Ammon's horn (tissue), 1 donor: Measurements from ENCODE around the gene FAM3A.

ENCODE experiments used
- DNase-seq: peaks from one replicate; pipeline ENCODE4 v3.0.0-alpha.2; 2016; ENCODE audit warnings: low spot score

Gene FAM3A

DNA sequence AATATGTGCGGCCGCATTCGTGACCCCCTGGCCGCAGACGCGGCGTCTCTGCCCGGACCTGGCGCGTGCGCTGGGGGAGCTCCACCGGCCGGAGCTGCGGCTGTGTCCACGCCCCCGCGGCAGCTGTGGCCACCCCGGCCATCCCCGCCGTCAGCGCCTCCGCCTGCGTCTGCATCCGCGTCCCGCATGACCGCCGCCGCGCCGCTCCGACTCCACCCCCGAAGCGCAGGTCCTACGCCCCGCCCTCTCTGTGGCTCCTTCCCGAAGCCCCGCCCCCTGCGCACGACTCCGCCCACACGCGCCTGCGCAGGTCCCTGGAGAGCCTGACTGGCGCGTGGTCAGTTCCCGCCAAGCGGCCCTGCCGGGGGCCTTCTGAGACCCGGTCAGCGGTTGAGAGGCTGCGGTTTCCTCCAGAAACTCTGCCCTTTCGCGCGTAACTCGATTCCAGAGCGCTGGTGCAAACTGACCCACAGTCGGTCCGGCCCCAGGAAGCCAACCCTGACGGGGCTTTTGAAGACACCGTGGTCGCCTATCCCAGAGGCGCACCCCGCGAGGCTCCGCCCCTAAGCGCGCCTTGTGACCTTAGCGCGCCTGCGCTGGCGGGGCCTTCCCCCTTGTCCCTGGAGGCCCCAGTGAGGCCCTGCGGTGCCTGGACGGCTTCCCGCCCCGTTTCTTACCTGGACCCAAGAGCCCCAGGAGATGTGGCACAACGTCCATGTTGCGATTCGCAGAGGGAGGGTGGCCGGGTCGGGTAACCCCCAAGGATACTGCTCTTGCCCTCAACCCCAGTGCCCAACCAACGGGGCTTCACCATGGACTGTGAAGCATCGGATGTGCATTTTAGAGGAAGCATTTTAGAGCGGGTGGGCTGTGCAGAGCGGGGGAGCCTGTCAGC, 37.1 kb downstream of the FAM3A start, which contains the start of gene LAGE3:
TSS of gene LAGE3 (minus strand) at position 554 of the 895 bp plus-strand sequence. CDS start at position 188, 366 bp downstream.
- peak; percentile 94 for DNase-seq

DNA sequence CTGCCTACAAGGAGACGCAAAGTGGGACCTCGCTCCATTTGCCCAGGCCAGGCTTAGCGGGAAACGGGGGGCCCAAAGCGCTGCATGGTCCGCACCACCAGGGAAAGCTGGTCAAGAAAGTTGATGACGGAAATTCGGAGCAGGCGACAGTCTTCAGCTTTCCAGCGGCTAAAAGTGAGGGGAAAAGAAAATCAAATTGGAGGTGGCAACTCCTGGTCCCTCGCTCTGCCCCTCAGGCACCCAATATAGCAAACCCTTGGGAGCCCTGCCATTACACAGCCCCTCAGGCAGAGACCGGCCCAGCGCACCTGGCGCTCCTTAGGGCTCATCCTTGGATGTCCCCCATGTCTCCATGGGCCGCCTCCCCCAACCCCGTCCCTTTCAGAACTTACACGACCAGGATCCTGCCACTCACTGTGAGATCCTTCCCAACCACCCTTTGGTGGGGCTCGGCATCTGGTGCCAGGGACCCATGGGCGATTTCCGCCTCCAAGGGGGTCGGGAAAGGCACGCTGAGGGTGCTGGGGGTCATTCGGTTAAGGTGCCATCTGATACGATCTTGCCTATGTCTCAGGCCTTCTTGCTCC, 38.0 kb downstream of the FAM3A start:
- no peak for DNase-seq

DNA sequence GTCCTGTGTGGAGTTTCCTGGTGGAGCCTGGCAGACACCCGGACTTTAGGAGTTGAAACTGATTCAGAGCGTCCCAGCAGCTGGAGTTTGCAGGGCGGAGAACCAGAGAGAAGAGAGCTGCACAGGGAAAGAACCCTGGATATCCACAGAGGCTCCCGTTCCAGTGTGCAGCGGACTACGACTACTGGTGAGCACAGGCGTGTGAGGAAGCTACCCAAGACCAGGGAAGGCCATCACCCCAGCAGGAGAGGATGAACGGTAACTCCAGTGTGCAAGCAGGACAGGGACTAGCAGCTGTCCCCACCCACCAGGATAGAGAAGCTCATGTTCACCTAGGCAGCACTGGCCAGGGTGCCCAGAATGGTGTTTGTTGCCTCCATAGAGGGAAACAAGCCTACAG, 39.2 kb downstream of the FAM3A start:
- DNase-seq: no peak

DNA sequence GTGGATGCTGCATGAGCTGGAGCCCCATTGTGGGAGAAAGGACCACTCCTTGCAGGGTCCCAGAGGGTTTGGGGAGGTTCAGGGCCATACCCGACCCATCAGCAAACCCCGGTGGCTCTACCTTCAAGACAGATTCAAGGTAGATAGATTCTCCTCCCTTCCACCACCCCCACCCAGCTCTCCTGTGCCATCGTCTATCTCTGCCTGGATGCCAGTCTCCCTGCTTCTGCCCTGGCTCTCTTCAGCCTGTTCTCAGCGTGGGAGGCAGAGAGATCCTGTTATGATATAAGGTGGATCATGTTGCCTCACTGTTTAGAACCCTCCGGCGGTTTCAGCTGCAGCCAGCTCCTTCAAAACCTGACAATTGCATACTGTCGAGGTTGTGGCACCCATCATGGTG, 42.3 kb downstream of the FAM3A start:
- DNase-seq: no peak

DNA sequence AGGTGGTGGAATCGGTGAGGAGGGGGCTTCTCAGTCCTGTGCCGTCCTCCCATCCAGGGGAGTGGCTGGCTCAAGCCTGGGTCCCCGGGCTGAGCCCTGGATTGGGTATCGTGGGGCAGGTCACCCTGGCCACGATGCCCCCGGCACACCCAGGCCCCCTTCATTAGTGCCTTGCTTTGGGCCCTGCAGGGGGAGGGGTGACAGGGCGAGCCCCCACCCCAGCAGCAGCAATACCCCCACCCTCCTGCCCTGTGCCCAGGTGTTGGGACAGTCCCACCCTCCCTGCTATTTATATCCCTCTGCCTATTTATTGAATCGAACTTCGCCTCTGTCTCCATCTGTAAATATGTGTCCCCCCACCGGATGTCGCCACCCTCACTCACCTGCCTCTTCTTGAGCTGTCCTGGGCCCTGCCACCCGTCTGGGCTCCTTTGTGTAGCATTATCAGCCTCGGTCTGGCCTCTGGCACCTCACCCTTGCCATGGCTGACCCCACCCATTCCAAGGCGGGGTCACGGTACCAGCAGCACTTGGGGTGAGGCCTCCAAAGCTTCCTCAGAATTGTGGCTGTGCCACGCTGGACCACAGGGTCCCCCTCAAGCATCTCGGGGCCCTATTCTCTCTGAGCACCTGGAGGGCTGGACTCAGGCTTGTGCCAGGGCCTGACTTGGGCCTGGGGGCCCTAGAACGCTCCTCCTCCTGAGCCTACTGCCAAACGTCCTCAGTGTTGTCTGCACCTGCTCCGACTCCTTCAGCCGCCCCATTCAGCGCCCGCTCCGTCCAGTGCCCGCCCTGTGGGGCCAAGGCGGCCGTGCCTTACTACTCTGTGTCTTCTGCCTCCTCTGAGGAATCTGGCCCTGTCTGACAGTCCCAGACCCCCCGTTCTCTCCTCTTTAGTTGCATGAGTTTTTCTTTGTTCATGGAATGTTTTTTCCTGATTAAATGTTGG, 43.1 kb downstream of the FAM3A start:
- no peak for DNase-seq

DNA sequence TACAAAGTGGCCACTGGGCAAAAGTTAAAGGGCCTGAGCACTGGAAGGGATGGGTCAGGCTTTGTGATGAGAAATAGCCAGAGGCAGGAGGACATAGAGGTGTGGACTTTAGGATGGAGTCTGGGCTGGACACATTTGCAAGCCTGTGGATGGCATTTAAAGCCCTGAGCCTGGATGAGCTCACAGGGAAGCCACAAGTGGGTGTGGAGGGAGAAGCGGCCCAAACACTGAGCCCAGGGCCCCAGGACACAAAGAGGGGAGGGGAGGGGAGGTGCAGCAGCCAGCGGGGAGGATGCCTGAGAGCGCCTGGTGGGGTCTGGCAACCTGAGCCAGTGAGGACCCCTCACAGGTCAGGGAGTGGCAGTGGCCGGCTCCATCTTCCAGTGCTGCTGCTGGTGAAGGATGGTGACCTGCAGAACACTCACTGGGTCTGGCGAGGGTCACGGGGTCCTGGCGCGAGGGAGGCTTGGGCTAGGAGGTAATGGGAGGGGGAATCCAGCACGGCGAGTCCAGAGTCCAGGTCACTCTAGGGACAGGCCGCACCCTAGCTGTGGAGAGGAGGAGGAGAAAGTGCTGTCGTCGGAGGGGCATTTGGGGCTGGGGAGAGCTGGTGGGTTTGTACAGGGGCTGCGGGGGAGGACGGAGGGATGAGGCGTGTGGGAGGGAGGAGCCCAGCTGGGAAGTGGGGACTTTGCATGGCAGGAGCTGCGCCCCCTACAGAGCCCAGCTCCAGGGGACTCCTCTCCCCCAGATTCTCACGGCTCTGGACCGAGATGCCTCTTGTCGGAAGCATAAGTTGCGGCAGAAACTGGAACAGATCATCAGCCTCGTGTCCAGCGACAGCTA, 44.0 kb downstream of the FAM3A start:
- DNase-seq: no peak

DNA sequence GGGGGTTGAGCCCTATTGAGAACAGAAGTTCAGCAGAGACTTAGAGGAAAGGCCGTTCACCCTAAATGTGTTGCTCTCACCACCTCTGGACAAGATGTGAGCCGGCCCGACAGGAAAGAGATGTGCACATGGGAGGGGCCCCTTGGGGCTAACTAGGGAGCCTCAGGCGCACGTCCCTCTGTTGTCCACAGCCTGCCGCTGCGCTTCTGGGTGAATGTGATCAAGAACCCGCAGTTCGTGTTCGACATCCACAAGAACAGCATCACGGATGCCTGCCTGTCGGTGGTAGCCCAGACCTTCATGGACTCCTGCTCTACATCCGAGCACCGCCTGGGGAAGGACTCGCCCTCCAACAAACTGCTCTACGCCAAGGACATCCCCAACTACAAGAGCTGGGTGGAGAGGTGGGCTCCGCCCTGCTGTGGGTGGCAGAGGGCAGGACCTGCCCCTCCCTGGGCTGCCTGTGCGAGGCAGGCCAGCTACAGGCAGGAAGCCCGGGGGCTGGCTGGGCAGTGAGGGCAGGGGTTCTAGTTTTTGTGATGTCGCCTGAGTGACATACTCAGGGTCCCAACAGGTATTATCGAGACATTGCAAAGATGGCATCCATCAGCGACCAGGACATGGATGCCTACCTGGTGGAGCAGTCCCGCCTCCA, 45.0 kb downstream of the FAM3A start:
- no peak for DNase-seq

DNA sequence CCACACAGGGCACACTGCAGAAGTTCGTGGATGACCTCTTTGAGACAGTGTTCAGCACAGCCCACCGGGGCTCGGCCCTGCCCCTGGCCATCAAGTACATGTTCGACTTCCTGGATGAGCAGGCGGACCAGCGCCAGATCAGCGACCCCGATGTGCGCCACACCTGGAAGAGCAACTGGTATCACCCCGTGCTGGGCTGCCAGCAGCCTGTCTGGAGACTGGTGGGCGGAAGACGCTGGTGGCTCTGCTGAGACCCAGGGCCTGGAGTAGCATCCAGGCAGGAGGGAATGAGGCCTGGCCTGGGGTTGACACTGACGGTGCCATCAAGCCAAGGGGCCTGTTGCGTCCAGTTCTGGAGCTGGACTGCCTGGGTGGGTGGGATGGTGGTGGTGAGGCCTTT, 45.6 kb downstream of the FAM3A start:
- no peak for DNase-seq

DNA sequence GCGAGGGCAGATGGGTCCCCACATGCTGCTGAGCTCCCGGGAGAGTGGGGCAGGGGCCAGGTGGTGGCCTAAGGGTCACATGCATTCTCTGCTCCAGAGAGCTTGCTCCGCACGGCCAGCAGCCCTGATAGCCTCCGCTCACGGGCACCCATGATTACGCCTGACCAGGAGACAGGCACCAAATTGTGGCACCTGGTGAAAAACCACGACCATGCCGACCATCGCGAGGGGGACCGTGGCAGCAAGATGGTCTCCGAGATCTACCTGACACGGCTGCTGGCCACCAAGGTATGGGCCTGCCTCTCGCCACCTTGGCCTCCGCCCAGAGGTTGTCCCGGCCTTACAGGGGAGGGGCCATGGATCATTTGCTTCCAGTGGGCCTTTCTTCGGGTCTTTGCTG, 46.2 kb downstream of the FAM3A start:
- no peak for DNase-seq

DNA sequence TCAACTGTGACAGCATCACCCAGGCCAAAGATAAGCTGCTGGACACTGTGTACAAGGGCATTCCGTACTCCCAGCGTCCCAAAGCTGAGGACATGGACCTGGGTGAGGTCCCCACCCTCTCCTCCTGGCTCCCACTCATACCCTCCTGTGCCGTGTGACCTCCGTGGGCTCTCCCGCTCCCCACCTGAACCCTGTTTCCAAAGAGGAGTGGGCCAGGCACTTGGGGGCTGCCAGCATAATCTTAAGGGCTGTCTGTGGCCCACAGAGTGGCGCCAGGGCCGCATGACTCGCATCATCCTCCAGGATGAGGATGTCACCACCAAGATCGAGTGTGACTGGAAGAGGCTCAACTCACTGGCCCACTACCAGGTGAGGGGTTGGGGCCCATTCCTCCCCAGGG, 46.9 kb downstream of the FAM3A start:
- no peak for DNase-seq

DNA sequence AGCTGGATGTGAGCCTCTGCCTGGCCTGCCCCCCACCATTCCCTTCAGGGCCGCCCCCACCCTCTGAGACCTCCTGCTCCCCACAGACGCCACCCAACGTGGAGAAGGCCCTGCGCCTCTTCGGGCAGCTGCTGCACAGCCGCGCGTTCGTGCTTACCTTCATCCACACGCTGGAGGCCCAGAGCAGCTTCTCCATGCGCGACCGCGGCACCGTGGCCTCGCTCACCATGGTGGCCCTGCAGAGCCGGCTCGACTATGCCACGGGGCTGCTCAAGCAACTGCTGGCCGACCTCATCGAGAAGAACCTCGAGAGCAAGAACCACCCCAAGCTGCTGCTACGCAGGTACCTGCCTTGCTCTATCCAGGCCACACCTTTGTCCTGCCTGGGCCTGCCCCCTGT, 47.8 kb downstream of the FAM3A start:
- no peak for DNase-seq

DNA sequence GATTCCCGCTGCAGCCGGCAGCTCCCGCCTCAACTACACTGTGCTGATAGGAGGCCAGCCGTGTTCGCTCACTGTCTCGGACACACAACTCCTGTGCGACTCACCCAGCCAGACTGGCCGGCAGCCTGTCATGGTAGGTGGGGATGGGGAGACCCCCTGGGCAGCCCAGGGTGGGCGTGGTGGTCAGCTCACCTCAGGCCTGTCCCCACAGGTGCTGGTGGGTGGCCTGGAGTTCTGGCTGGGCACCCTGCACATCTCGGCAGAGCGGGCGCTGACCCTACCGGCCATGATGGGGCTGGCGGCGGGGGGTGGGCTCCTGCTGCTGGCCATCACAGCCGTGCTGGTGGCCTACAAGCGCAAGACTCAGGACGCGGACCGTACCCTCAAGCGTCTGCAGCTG, 48.5 kb downstream of the FAM3A start:
- no peak for DNase-seq

DNA sequence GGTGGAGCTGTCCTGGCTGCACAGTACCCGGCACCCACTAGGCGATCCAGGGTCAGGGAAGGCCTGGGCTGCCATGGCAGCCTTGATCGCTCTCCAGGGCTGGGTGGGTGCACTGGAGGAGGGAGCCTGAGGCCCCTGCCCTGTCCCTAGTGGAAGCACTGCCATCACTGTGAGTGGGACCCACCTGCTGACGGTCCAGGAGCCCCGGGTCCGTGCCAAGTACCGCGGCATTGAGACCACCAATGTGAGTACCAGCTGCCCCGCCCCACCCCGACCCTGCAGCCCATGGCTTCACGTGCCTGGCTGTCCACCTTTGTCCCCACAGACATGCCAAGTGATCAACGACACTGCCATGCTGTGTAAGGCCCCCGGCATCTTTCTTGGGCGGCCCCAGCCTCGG, 49.1 kb downstream of the FAM3A start:
- DNase-seq: no peak

DNA sequence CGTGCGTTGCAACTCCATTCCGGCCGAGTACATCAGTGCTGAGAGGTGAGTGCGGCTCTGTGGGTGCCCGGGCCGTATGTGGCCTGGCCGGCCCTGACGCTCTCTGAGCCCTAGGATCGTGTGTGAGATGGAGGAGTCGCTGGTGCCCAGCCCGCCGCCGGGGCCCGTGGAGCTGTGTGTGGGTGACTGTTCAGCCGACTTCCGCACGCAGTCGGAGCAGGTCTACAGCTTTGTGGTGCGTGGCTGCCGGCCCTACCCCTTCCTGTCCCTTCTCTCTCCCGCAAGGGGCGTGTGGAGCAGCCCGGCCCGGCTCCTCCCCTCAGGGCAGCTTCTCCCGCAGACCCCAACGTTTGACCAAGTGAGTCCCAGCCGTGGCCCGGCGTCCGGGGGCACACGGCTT, 50.0 kb downstream of the FAM3A start:
- no peak for DNase-seq

DNA sequence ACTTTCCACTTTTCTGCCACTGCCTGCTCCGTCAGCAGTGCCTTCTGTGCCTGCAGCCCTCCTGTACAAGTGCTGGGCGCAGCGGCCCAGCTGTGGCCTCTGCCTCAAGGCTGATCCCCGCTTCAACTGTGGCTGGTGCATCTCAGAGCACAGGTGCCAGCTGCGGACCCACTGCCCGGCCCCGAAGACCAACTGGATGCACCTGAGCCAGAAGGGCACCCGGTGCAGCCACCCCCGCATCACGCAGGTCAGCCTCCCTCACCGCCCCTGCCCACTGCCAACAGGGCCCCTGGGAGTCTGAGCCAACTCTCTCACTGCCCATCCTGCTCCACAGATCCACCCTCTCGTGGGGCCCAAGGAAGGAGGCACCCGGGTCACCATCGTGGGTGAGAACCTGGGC, 50.4 kb downstream of the FAM3A start:
- no peak for DNase-seq

DNA sequence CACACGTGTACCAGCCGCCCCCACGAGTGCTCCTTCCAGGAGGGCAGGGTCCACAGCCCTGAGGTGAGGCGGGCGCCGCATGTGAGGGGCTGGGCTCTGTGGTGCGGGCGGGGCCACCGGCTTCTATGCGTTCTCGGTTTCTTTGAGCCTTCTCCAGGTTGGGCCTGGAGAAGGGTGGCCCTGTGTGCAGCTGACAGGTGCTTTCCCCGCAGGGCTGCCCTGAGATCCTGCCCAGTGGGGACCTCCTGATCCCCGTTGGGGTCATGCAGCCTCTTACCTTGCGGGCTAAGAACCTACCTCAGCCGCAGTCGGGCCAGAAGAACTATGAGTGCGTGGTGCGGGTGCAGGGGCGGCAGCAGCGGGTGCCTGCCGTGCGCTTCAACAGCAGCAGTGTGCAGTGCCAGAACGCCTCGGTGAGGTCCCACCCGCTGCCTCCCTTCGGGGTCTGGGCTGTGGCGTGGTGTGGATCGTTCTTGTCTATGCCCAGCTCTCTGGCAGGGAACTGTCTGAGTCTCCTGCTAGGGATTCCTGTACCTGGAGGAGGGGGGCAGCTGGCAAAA, 51.1 kb downstream of the FAM3A start:
- no peak for DNase-seq

DNA sequence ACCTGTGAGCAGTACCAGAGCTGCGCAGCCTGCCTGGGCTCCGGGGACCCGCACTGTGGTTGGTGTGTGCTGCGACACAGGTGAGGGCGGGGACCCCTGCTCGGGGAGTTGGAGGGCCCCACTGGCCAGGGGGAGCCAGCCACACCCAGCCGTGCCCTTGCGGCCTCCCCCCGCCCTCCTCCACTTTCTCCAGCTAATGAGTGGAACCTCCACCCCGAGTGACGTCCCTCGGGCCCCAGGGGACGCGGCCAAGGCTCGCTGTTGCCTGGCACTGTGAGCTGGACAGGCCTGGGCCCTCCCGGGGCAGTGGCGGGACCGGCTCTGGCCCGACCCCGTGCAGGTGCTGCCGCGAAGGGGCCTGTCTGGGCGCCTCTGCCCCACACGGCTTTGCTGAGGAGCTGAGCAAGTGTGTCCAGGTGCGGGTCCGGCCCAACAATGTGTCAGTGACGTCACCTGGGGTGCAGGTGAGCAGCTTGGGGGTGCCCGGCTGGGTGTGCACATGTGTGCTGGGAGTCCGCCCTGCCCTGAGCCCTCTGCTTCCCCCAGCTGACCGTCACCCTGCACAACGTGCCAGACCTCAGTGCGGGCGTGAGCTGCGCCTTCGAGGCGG, 52.3 kb downstream of the FAM3A start:
- no peak for DNase-seq

DNA sequence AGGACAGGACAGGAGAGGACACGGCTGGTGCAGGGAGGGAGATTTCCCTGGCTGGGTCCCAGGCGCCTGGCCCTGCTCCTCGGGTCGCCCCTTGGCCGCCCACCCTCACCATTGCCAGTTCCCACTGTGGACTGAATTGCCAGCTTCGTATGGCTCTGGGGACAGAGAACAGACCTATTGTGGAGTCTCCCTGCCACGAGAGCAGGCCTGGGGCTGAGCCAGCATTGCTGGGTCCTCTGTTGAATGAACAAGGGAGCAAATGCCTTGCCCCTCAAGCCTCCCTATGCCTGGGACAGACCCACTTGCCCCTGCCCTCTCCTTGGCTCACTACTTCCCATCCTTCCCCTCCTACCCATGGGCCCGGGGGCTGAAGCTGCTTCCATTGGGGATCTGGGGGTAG, 53.6 kb downstream of the FAM3A start:
- DNase-seq: peak; percentile 37

DNA sequence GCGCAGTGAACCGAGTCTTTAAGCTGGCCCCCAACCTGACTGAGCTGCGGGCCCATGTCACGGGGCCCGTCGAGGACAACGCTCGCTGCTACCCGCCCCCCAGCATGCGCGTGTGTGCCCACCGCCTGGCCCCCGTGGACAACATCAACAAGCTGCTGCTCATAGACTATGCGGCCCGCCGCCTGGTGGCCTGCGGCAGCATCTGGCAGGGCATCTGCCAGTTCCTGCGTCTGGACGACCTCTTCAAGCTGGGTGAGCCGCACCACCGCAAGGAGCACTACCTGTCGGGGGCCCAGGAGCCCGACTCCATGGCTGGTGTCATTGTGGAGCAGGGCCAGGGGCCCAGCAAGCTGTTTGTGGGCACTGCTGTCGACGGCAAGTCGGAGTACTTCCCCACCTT, 55.7 kb downstream of the FAM3A start:
- DNase-seq: no peak

DNA sequence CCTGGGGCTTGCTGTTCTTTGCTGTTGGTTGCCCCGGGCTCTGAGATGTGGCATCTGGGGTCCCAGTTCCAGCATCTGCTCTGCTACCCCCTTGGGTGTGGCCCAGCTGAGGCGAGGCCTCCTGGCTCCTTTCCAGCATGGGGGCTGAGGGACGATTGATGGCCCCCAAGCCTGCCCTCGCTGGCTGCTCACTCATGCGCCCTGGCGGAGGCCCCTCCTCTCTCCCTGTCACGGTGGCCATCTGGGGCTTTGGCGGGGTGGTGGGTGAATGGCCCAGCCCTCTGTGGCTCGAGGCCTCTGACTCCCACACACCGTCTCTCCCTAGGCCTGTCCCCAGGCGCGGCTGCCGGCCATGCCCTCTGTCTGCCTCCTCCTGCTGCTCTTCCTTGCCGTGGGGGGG, 56.2 kb downstream of the FAM3A start:
- DNase-seq: no peak
